Astrocyte (in vitro differentiated cells and primary cell): Measurements from ENCODE around the gene SLC22A5. TPM values are rescaled to one million over a fixed set of nuclear protein-coding genes. Genes with fewer than 3 reads are reported as not detected.

ENCODE experiments used
- DNase-seq: peaks from one replicate; pipeline ENCODE4 v3.0.0-alpha.2; 2010; ENCODE audit warnings: low read depth
- FAIRE-seq: peaks from 2 replicates; lab custom pipeline; 2011; peaks lifted over from hg19 to GRCh38; lab: Jason Lieb, UNC
- H2AFZ ChIP-seq: 2 replicates; pipeline ENCODE4 v1.6.0; 2012; ENCODE audit warnings: low read depth, low read length, inconsistent platforms
- H3K27ac ChIP-seq: 2 replicates; pipeline ENCODE4 v1.5.1; 2011; ENCODE audit warnings: low read depth, low read length, inconsistent platforms
- H3K27me3 ChIP-seq: 2 replicates; pipeline ENCODE4 v1.6.0; 2011; ENCODE audit warnings: low read length, inconsistent platforms; ENCODE audit not compliant: insufficient read depth
- H3K36me3 ChIP-seq: 2 replicates; pipeline ENCODE4 v1.5.1; 2011; ENCODE audit warnings: low read length, inconsistent platforms; ENCODE audit not compliant: insufficient read depth
- H3K4me1 ChIP-seq: 2 replicates; pipeline ENCODE4 v1.5.1; 2011; ENCODE audit warnings: low read length, inconsistent platforms; ENCODE audit not compliant: insufficient read depth
- H3K4me2 ChIP-seq: 2 replicates; pipeline ENCODE4 v1.6.0; 2012; ENCODE audit warnings: low read length, inconsistent platforms
- H3K4me3 ChIP-seq: 2 replicates; pipeline ENCODE4 v1.5.1; 2011; ENCODE audit warnings: low read depth, mild to moderate bottlenecking, low read length, inconsistent platforms; ENCODE audit not compliant: insufficient read depth
- H3K79me2 ChIP-seq: 2 replicates; pipeline ENCODE4 v1.6.0; 2012; ENCODE audit warnings: mild to moderate bottlenecking, low read length, inconsistent platforms; ENCODE audit not compliant: insufficient read depth
- H3K9ac ChIP-seq: 2 replicates; pipeline ENCODE4 v1.6.0; 2012; ENCODE audit warnings: mild to moderate bottlenecking, low read length, inconsistent platforms
- H3K9me3 ChIP-seq: 2 replicates; pipeline ENCODE4 v1.5.1; 2012; ENCODE audit warnings: low read depth, mild to moderate bottlenecking, low read length, inconsistent platforms; ENCODE audit not compliant: insufficient read depth
- H4K20me1 ChIP-seq: 2 replicates; pipeline ENCODE4 v1.6.0; 2012; ENCODE audit warnings: low read length, inconsistent platforms; ENCODE audit not compliant: insufficient read depth
- H3K27ac Mint-ChIP-seq: one replicate; pipeline ENCODE4 v1.8.0; 2021; ENCODE audit warnings: mild to moderate bottlenecking, mixed read lengths; ENCODE audit not compliant: unreplicated experiment
- H3K27me3 Mint-ChIP-seq: one replicate; pipeline ENCODE4 v1.8.0; 2021; ENCODE audit warnings: low read depth, mixed read lengths; ENCODE audit not compliant: unreplicated experiment
- H3K36me3 Mint-ChIP-seq: one replicate; pipeline ENCODE4 v1.8.0; 2021; ENCODE audit warnings: low read depth, mixed read lengths; ENCODE audit not compliant: unreplicated experiment
- H3K4me1 Mint-ChIP-seq: one replicate; pipeline ENCODE4 v1.8.0; 2021; ENCODE audit warnings: low read depth, mixed read lengths; ENCODE audit not compliant: unreplicated experiment
- H3K4me3 Mint-ChIP-seq: one replicate; pipeline ENCODE4 v1.8.0; 2021; ENCODE audit warnings: mild to moderate bottlenecking, moderate library complexity, mixed read lengths; ENCODE audit not compliant: unreplicated experiment
- H3K9me3 Mint-ChIP-seq: one replicate; pipeline ENCODE4 v1.8.0; 2021; ENCODE audit warnings: mild to moderate bottlenecking, mixed read lengths; ENCODE audit not compliant: unreplicated experiment
- EZH2 ChIP-seq: IDR thresholded peaks from 2 replicates; pipeline ENCODE4 v1.6.1; 2012; ENCODE audit warnings: mild to moderate bottlenecking, low read length, inconsistent platforms; ENCODE audit not compliant: insufficient read depth
- total RNA-seq: library from RNA; stranded (reverse); gene quantifications from 2 replicates; pipeline ENCODE4 v1.2.1, GENCODE V29; 2021
- TF ChIP-seq, protein P1 (sequence below): IDR thresholded peaks from 2 replicates; pipeline ENCODE4 v1.5.1; 2011; ENCODE audit warnings: low read depth, mild to moderate bottlenecking, inconsistent platforms, low read length, moderate library complexity; ENCODE audit not compliant: insufficient read depth

SLC22A5 gene
- total RNA-seq, 1 donor from 2014 or later: 8.3 TPM

DNA sequence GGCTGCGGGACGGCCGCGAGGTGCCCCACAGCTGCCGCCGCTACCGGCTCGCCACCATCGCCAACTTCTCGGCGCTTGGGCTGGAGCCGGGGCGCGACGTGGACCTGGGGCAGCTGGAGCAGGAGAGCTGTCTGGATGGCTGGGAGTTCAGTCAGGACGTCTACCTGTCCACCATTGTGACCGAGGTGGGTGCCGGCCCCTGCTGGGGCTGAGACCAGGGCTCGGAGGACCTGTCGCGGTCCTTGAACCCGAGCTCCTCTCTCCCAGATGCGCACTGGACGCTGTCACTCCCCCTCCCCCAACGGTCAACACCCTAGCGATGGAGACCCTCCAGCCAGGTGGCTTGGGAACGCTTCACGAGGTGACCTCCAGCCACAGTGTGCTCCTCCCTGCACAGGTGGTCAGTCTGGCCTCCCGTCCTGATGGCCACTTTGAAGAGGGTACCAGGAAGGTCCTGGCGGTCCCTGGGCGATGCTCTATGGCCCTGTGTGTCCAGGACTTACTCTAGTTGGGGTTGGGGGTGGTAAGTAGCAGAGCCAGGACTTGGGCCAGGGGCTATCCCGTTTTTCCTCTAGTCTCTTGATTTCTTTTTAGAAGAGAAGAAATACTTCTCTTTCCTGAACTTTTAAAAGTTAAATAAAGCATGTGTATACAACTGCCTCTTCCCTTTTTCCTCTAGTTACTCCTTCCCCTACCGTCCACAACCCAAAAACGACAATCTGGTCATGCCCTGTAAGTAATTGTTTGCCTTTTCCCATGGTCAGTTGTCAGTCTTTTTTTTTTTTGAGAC lies 866 bp downstream of the SLC22A5 start:
- no peaks in the 10 kb centered on the region for H3K9me3 Mint-ChIP-seq
- FAIRE-seq: no peak
- peak overlapping the region; percentile 80 for H3K4me2 ChIP-seq
- no peak overlapping the region for H3K27ac ChIP-seq
- H3K27me3 Mint-ChIP-seq: no peaks in the 10 kb centered on the region
- H3K79me2 ChIP-seq: no peaks in the 10 kb centered on the region
- H3K36me3 ChIP-seq: no peaks in the 10 kb centered on the region
- TF ChIP-seq, protein P1, sequence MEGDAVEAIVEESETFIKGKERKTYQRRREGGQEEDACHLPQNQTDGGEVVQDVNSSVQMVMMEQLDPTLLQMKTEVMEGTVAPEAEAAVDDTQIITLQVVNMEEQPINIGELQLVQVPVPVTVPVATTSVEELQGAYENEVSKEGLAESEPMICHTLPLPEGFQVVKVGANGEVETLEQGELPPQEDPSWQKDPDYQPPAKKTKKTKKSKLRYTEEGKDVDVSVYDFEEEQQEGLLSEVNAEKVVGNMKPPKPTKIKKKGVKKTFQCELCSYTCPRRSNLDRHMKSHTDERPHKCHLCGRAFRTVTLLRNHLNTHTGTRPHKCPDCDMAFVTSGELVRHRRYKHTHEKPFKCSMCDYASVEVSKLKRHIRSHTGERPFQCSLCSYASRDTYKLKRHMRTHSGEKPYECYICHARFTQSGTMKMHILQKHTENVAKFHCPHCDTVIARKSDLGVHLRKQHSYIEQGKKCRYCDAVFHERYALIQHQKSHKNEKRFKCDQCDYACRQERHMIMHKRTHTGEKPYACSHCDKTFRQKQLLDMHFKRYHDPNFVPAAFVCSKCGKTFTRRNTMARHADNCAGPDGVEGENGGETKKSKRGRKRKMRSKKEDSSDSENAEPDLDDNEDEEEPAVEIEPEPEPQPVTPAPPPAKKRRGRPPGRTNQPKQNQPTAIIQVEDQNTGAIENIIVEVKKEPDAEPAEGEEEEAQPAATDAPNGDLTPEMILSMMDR: no peak
- TF ChIP-seq EZH2: no peak
- H3K4me3 ChIP-seq: peak overlapping the region; percentile 71
- H3K4me3 Mint-ChIP-seq: peak overlapping the region; percentile 85
- DNase-seq: no peak
- H3K4me1 Mint-ChIP-seq: peaks cover 8% of the 10 kb centered on the region
- H3K4me1 ChIP-seq: peaks cover 6% of the 10 kb centered on the region
- no peaks in the 10 kb centered on the region for H3K27me3 ChIP-seq
- H4K20me1 ChIP-seq: no peaks in the 10 kb centered on the region
- H3K9ac ChIP-seq: peak overlapping the region; percentile 83
- H2AFZ ChIP-seq: peak overlapping the region; percentile 98
- H3K9me3 ChIP-seq: no peaks in the 10 kb centered on the region
- H3K27ac Mint-ChIP-seq: no peak overlapping the region
- peaks cover 3% of the 10 kb centered on the region for H3K36me3 Mint-ChIP-seq

DNA sequence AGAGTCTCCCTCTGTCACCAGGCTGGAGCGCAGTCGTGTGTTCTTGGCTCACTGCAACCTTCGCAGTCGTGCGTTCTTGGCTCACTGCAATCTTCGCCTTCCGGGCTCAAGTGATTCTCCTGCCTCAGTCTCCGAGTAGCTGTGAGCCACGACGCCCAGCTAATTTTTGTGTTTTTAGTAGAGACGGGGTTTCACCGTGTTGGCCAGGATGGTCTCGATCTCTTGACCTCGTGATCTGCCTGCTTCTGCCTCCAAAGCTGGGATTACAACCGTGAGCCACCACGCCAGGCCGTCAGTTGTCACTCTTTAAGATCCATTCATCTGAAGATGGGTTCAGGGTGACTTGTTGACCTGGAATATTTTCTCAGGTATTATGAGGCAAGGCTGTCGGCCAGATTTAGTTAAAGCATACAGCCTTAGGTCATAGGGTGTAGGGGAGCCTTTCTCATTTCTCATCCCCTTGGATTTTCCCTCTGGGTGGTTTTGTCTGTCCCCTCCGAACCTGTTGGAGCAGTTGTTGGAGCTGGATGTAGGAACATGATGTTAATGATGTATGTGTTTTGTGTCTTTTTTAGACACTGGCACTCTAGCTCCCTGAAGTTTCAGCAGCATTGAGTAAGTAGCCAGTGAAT lies 1.6 kb downstream of the SLC22A5 start:
- H3K4me3 Mint-ChIP-seq: peak overlapping the region; percentile 85
- Histone ChIP-seq H3K4me3 (no peak overlapping the region), H3K27ac (no peak overlapping the region), H3K36me3 (no peaks in the 10 kb centered on the region), H2AFZ (no peak overlapping the region), H3K9ac (no peak overlapping the region), H3K79me2 (no peaks in the 10 kb centered on the region), H3K9me3 (no peaks in the 10 kb centered on the region), H3K4me2 (peak overlapping the region; percentile 80), H3K4me1 (peaks cover 6% of the 10 kb centered on the region), H3K27me3 (no peaks in the 10 kb centered on the region), H4K20me1 (no peaks in the 10 kb centered on the region)
- peaks cover 3% of the 10 kb centered on the region for H3K36me3 Mint-ChIP-seq
- no peak for TF ChIP-seq EZH2
- TF ChIP-seq, protein P1: no peak
- H3K27ac Mint-ChIP-seq: no peak overlapping the region
- peaks cover 6% of the 10 kb centered on the region for H3K4me1 Mint-ChIP-seq
- H3K27me3 Mint-ChIP-seq: peaks cover 4% of the 10 kb centered on the region
- DNase-seq: no peak
- no peaks in the 10 kb centered on the region for H3K9me3 Mint-ChIP-seq
- no peak for FAIRE-seq
